Stimulated activated CD4-positive, alpha-beta T cell treated with anti-CD3 and anti-CD28 coated beads, Interleukin-15, amount 100 ng/mL, for 24 hours (primary cell): ENCODE data around the gene TTC38.

ENCODE experiments used
- DNase-seq: peaks from one replicate; pipeline ENCODE4 v3.0.0-alpha.2; 2020

Gene TTC38

DNA sequence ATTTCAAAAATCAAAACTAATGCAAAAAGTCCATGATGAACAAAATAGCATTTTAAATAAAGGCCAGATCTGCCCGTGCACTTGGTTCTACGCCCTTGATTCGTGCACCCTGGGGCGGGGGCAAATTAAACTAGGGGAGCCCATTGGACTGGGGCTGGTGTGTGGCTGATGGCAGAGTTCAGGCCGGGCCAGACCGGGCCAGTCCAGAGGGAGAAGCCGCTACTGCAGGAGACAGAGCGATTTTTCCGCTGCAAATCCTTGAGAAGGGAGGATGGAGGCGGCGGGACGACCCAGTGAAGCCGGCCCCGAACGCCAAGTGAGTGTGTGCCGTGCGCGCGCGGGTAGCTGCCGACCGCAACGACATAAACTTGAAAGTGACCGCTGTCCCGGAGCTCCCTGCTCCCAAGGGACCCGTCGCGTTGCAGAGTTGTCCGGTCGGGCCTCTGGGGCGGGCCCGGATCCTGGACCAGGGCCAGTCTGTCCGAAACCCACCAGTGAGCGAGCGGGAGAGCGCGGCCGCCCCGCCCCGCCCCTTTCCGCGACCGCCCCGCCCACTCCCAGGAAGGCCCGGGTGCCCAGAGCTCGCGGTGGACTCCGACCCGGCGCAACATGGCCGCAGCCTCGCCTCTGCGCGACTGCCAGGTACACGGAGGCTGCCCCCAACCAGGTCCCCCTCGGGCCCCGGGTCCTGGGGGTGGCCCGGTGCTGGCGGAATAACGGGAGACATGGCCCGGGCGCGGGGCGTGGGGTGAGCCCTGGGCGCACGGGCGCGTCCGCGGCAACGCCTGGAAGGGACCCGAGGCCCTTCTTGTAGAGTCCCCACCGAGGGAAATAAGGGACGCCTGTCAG lies at the start of gene TTC38:
Gene TTC38 (plus strand): TSS at position 578 of the 849 bp plus-strand sequence. CDS start 32 bp downstream, at position 610.
- peak; percentile 58 for DNase-seq

DNA sequence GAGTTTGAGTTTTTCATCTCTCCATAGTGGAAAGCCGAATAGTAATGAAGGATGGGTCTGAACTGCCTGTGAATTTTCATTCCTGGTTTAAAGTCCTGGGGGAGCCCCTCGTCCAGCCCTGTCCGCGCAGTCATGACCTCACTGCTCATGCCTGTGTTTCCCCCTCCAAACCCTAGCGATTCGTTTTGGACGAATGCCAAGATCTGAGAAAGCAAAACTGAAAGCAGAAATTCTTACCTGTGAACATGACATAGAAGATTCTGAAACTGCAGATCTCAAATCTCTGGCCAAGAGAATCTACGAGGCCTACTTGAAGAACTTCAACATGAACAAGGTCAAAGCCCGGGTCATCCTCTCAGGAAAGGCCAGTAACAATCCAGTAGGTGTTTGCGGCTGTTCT lies 48.2 kb upstream of the TTC38 start:
- DNase-seq: no peak

DNA sequence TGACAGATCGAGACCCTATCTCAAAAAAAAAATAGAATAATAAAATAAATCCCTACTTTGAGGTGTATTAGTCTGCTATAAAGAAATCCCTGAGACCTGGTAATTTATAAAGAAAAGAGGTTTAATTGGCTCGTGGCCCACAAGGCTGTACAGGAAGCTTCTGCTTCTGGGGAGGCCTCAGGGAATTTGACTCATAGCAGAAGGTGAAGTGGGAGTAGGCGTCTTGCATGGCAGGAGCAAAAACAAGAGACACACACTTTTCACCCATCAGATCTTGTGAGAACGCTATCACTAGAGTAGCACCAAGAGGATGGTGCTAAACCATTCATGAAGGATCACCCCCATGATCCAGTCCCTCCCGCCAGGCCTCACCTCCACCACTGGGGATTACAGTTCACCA lies 46.9 kb upstream of the TTC38 start:
- peak; percentile 10 for DNase-seq

DNA sequence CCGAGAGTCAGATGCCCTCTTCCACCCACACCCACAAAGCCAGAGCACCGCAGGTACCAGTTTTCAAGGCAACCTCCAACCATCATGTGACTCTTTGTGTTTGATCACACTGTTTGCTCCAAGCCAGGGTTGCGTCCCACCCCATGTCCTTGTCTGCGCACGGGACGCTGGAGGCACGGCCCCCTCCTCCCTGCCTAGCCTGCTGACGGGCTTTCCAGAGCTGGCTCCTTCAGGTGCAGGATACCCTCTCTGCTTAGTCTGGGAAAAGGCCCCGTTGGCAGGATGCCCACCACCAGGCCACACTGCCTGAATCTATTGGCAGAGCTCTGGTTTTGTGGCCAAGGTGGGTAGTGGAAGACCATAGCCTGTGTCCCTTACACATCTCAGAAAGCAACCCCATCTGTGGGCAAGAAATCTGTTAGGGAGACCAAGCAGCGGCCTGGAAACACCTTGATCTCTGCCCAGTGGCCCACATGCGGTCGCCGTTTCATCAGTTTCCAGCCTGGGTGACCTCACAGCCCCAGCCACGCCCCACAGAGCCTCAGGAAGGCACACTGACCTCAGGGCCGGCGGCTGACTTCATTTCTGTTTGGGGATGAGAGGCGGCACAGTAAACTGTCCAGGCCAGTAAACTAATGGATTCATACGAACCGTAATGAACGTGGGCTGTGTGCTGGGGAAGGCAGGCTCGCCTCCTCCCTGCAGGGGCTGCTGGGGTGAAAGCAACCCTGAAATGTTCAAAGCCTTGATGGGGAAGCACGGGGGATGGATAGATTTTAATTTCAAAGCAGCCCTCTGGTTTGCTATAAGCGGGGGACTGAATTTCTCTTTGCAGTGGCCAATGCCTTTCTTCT lies 43.5 kb upstream of the TTC38 start:
- DNase-seq: no peak

DNA sequence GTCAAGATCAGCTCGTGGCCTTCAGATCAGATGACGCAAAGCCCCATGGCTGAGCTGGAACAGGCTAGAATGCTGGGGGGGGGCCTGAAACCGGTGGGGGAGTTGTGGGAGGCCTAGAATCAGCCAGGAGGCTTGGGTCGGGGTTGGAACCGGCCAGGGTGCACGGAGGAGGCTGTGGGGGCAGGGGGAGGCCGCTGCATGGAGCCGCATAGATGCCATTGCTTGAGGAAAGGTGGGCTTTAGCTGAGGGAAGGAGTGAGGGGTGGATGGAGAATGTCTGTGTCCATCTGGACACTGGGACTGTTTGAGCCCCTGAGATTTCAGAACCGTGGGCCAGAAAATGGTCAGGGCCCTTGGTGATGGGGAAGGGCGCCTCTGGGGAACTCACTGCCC lies 42.9 kb upstream of the TTC38 start:
- no peak for DNase-seq

DNA sequence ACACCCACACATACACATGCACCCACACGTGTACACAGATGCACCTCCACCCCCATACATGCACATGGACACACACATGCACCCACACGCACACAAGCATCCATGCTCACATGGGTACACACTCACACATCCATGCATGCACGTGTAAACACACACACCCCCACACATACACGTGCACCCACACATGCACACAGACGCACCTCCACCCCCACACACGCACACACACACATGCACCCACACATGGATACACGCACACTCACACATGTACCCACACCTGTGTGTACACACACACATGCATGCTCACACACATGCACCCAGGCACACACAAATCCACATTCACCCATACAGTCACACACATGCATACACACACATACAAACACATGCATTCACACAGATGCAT lies 42.2 kb upstream of the TTC38 start:
- DNase-seq: no peak

DNA sequence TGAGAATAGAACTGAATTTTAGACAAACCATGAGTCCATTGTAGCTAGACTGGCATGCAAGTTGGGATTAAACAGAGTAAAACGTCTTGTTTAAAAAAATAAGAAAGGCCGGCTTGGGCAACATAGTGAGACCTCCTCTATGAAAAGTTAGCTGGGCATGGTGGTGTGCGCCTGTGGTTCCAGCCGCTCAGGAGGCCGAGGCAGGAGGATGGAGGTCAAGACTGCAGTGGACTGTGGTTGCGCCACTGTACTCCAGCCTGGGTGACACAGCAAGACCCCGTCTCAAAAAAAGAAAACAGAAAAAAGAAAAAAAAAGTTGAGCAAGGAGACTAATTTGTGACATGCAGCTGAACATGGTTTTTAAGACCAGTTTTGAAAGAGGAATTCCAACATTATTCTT lies 41.2 kb upstream of the TTC38 start:
- DNase-seq: no peak

DNA sequence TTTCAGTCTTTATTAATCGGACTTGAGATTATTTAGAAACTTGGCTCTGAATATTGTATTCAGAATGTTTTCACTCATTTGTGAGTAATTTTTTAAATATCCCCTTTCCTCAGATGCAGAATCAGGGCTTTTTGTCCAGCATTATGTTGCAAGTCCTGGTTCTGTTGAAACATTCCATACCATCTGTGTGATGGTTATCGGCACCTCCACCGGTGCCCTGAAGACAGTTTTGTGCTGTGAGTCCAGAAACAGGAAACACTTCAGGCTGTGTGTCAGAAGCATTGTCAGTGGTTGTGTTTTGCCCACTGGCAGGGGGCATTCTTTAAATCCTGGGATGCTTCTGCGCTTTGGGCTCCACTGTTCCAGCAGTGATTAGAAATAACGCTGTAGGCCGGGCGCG lies 38.1 kb upstream of the TTC38 start:
- DNase-seq: no peak

DNA sequence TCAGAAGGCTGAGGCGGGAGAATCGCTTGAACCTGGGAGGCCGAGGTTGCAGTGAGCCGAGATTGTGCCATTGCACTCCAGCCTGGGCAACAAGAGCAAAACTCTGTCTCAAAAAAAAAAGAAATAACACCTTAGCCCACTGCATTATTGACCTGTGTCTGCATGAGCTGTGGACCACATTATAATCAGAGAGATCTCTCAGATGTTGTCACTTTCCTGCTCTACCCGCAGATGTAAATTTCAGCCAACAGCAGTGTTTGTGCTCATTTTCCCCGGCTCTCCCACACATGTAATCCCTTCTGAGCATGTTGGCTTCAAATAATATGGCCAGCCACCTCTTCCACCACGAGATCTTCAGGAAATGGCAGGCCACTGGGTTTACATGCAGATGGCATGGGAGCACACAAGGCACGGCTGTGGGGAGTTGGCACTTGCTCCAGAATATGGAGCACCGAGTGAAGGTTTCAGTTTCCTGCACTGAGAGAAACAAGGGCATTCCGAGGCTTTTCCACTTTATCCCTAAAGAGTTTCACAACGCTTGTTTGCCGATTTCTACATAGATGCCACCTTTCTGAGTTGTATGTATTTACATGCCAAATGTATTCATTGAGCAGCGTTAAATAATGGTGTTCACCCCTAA lies 37.4 kb upstream of the TTC38 start:
- no peak for DNase-seq

DNA sequence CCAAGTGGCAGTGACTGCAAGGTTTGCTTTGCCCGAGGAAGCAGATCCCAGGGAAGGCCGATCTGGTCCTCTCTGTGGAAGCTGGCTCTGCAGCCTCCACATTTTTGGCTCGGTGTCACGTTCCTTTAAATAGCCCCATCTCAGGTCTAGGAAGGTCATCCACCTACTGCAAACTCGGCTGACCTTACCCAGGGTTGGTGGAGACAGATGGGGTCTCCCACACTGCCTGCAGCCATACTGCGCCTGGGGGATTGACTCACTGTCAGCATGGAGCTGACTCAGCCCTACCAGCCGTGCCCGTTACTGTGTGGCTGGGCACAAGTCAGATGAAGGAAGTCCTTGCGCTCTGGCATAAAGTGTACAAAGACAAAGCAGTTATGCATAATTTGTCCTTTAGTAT lies 34.6 kb upstream of the TTC38 start:
- no peak for DNase-seq

DNA sequence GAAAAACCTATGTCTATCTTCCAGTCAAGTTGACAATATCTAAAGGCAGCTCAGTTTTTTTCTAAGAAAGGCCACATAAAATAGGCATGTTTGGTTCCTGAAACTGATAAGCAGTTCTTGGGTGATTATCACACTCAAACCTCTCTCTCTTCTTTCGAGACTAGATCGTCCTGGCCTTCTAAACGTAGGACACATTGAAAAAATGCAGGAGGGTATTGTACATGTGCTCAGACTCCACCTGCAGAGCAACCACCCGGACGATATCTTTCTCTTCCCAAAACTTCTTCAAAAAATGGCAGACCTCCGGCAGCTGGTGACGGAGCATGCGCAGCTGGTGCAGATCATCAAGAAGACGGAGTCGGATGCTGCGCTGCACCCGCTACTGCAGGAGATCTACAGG lies 32.8 kb upstream of the TTC38 start:
- DNase-seq: no peak

DNA sequence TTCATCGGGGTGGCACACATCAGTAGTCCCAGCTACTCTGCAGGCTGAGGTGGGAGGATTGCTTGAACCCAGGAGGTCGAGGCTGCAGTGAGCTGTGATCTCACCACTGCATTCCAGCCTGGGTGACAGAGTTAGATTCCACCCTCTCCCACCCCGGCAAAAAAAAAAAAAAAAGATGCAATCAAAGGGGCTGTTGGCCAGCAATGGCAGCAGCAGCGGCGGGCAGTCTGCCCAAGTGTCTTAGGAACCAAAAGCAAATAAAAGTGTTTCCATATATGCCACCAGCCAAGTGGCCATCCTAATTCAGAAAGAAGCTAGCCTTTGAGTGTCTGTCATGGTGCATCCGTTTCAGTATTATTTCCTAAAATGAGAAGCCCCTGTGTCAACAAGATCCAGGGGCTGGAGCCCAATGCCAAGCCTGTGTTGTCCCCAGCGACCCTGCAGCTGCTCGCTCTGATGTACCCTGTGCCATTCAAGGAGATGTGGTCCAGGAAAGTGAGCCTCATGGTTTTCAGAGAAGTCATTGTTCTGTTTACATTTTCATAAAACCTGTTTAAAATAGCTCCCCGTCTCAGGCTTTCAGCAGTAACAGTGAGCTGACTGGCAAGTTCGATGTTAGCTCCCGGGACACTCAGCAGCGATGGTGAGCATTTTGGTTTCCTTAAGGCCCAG lies 30.2 kb upstream of the TTC38 start:
- DNase-seq: no peak

DNA sequence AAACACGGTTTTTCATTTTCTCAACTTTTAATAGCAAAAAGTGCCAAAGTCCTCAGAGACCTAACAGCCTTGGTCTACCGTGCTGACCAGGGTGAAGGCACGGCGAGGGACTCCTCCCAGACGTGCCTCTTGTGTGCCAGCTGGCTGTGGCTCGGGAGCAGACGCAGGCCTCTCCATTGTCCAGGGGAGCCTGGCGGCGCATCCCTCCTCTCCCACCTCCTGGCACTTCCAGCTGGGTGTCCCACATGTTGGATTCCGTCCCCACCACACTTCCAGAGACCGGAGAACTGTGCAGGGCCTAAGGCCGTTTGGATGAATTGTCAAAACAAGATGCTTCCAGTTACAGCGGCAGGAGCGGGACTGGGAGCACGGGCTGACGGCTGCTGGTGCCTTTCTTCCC lies 29.3 kb upstream of the TTC38 start:
- DNase-seq: no peak

DNA sequence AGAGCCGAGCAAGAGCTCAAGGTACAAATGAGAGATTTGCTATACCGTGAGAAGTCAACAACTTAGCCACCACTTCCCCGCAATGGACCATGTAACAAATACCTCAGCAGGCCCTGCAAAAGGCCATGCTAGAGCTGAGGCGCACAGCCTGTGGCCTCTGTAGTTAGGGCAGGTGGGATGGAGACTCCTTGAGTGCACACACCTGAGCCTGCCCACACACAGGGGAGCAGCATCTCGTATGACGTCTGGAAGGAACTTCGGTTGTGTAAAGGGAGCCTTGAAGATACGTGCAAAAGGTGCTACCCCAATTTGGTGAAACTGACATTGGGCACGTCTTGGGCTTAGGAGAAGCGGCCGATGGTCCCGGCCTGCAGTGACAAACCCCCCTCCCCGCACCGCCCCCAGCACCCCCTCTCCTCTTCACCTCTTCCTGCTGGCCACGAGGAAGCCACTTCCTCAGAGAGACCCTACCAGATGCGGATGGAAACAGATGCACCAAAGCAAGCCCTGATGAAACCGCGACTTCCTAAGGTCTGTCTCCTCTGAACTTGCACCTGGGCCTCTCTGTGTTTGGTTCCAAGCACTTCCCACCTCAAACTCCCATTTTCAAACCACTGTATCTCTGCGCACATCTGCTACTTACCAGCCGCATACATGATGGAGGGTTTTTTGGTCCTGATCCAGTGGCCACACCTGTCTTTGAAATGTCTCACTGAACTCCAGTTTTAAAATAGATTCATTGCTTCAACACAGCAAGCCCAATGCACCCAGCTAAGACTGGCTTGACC lies 28.4 kb upstream of the TTC38 start:
- DNase-seq: no peak

DNA sequence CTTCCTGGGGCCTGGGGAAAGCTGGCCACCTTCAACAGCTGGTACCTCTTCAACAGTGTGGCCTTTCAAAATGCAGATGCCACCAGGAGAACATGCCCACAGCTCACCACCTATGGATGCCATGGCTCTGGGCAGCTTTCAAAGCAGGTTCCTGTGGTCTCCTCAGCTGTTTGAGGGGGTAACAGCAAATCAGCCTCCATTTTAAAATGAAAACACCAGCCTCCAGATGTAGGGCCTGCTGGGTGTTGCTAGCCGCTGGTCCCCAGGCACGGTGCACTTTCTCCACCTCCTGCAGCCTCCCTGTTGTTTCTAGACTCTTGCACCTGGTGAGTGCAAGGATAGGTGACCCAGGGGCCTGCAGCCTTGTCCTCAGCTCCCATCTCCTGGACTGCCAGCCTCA lies 27.7 kb upstream of the TTC38 start:
- DNase-seq: no peak

DNA sequence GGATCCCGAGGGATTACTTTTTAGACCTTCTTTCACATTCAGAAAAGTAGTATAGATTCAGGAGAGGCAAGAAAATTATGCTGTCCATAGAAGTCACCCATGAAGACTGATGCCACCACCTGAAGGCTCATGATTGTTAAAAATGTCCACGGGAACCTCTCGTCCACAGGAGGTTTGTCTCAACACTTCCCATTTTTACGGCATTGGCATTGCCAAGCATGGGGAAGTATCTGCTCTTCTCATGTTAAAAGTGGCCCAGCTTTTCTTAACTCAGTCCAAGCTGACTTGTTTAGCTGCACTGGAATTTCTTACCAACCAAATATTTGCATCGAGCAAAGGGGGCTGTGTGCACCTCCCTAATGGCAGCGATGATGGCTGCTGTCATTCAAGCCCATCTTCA lies 27.3 kb upstream of the TTC38 start:
- no peak for DNase-seq

DNA sequence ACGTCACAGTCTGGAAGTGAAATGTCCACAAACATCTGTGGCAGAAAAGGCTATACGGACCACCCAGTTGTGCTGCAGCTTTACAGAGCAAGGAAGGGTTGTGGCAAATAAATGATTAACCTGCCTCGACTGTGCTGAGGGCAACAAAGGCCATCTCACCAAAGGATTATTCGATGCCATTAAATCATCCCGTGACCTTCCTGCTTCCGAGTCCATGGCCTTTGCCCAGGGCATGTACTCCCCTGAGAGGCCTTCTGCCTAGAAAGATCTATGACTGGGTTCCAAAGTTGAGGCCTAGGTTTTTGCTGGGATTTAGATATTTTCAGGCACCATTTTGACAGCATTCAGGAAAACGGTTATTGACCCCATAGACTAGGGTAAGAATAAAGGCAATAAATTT lies 26.9 kb upstream of the TTC38 start:
- no peak for DNase-seq

DNA sequence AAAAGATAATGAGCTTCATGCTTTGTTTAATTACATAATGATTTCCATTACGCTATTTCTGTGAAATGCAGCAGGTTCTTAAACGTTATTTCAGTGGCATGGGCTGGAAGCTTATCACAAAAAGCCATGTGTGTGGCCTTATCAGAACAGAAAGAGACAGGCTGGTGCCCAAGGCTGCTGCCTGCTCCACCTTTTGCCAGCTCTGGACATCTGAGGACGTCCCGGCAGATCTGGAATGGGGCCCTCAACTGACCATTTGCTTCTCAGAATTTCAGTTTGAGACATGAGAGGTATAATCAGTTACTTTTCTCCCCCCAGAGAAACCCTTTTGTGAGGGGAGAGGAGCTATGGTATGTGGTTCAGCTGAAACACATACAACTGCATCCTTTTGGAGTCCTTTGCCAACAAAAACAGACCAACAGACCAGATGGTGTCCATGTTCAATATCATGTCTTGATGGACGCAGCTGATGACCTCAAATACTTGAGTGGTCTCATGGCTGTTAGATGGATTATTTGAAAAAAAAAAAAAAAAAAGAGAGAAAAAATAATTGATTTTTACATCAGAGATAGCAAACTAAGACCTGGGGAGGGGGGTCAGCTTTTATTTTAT lies 26.3 kb upstream of the TTC38 start:
- no peak for DNase-seq

DNA sequence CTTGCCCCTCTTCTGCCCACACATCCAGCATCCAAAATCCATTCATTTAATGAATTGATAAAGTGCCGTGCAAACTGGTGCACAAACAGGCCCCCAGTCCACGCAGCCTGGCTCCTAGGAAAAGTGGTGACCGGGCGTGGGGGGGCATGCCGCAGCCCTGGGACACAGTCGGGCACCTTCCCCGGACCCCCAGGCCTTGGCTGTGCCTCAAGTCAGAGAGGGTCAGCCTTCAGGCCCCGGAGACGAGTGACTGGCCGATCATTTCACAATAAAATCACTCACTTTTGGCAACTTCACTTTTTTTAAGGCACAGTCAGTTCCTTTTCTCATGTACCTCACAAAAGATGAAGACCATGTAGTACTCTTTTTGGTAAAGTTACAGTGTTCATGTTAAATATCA lies 25.7 kb upstream of the TTC38 start:
- no peak for DNase-seq

DNA sequence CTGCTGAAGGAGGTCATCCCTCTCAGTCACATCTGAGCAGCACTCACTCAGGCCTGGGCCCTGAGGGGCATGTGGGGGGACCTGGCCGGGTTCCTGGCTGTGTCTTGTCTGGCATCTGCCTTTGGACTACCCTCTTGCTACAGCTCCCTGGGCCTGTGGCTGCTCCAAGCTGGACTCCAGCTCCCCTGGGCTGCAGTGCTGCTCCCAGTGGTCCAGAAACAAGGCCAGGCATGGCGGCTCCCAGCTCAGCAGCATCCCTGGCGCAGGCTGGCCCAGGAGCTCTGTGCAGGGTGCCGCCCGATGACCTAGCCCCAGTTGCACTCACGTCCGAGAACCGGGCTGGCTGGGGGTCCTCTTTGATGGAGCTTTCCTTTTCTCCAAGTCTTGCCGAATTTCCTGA lies 23.0 kb upstream of the TTC38 start:
- no peak for DNase-seq

DNA sequence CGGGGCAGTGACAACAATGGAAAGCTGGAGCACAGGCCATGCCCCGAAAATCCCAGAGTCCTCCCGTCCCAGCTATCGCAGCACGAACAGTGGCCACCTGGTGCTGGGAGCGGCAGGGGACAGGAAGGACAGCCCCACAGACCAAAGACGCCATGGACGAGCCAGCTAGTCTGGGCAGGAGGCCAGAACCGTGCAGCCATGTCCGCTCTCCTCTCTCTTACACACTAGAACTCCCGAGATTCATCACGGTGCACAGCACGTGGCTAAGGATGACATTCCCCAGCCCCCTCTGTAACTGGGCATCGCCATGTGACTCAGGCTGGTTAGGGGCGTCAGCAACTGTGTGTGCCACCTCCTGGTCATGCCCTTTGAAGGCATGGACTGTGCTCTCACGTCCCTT lies 22.3 kb upstream of the TTC38 start:
- DNase-seq: no peak

DNA sequence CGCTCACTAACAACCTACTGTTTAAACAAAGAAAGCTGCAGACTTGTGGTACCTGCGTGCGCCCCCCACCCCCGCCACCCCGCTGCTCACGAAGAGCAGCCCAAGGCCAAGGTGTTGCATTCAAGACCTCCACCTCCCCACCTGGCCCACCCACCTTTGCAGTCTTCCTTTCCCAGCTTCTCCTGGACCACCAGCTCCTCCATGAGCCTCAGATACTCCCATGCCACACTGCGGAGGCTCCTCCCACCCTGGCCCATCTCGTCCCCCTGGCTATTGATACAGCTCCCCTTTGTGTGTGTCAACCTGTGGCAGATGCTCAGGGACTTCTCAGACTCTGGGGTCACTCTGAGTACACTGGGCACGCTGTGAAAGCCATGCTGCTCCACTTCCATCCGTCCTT lies 21.6 kb upstream of the TTC38 start:
- DNase-seq: no peak
